Measurements from ENCODE around the gene B3GALT6. TPM values are rescaled to one million over a fixed set of nuclear protein-coding genes. Genes with fewer than 3 reads are reported as not detected.
"Not testable (repeated sequence)": the region's sequence is repeated elsewhere in the genome, so short reads cannot be mapped to it uniquely, and the experiment has no call there.

Gene B3GALT6
- 10 to 100 TPM; 17.5 to 18.9 TPM for total RNA-seq

DNA sequence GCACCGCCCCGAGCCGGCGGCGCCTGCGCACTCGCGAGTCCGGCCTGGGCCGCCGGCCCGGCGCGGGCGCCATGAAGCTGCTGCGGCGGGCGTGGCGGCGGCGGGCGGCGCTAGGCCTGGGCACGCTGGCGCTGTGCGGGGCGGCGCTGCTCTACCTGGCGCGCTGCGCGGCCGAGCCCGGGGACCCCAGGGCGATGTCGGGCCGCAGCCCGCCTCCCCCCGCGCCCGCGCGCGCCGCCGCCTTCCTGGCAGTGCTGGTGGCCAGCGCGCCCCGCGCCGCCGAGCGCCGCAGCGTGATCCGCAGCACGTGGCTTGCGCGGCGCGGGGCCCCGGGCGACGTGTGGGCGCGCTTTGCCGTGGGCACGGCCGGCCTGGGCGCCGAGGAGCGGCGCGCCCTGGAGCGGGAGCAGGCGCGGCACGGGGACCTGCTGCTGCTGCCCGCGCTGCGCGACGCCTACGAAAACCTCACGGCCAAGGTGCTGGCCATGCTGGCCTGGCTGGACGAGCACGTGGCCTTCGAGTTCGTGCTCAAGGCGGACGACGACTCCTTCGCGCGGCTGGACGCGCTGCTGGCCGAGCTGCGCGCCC, at the start of gene B3GALT6:
Gene B3GALT6 (plus strand): TSS at position 30 of the 588 bp plus-strand sequence. CDS start 42 bp downstream, at position 72.
- no peak for DNase-seq
- H3K4me3 Mint-ChIP-seq = peak within 1 kb of the TSS; percentile 93

DNA sequence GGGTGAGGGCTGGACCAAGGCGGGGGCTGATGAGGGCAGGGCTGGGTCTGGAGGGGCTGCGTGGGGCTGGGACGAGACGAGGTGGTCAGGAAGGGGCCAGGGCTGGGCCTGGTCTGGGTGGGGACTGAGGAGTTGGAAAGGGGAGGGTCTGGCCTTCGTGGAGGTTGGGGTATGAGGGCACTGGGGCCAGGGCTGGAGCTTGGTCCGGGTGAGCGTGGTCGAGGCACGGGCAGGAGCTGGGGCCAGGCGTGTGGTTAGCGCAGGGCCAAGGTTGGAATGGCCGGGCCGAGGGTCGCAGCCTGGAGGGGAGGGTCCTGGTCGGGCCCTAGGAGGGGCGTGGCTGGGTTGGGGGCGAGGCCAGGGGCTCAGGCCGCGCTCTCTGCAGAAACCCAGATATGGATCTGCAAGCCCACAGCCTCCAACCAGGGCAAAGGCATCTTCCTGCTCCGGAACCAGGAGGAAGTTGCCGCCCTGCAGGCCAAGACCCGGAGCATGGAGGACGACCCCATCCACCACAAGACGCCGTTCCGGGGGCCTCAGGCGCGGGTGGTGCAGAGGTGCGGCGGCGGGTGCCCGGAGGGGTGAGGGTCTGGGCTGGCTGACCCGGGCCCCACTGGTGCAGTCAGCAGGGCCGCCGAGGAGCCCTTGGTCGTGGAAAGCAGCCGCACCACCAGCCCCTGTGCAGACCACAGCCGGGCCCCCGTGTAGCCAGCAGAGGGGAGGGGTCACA, 49.4 kb upstream of the B3GALT6 start:
- H3K27me3 Mint-ChIP-seq = peaks cover 15% of the 10 kb centered on the region
- no peak overlapping the region for H3K27ac Mint-ChIP-seq
- no peak overlapping the region for H3K4me3 Mint-ChIP-seq
- H3K36me3 Mint-ChIP-seq = no peaks in the 10 kb centered on the region
- peaks cover 4% of the 10 kb centered on the region for H3K4me1 Mint-ChIP-seq
- no peaks in the 10 kb centered on the region for H3K9me3 Mint-ChIP-seq
- DNase-seq = no peak

More for the DNA sequence above, at the start of gene B3GALT6:
- Mint-ChIP-seq H3K36me3 (peaks cover 36% of the 10 kb centered on the region), H3K4me1 (peaks cover 26% of the 10 kb centered on the region), H3K27me3 (no peaks in the 10 kb centered on the region), H3K9me3 (no peaks in the 10 kb centered on the region), H3K27ac (peak within 1 kb of the TSS; percentile 86)

DNA sequence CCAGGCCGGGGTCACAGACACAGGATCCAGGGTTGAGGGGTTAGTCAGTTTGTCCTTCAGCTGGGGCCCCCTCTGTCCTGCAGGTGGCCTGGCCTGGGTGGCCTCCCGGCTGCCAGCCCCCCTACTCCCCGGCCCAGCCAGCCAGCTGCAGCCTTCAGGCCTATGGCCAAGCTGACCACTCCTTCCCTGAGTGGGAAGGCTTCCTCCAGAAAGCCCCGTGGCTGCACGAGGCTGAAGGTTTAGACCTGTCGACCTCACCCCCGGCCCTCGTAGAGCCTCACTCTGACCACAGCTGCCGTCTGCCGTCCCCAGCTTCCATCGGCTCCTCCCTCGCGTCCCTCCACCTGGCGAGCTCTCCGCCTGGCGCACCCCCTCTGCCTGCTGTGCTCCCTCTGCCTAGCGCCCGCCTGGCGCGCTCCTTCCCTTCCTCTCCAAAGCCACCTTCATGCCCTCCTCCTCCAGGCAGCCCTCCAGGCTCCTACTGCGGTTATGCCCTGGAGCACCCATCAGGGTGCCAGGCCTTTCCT, 48.8 kb upstream of the B3GALT6 start:
- Mint-ChIP-seq H3K4me3 (no peak overlapping the region), H3K27ac (no peak overlapping the region), H3K9me3 (no peaks in the 10 kb centered on the region), H3K36me3 (no peaks in the 10 kb centered on the region), H3K4me1 (peaks cover 4% of the 10 kb centered on the region), H3K27me3 (peaks cover 15% of the 10 kb centered on the region)
- no peak for DNase-seq

DNA sequence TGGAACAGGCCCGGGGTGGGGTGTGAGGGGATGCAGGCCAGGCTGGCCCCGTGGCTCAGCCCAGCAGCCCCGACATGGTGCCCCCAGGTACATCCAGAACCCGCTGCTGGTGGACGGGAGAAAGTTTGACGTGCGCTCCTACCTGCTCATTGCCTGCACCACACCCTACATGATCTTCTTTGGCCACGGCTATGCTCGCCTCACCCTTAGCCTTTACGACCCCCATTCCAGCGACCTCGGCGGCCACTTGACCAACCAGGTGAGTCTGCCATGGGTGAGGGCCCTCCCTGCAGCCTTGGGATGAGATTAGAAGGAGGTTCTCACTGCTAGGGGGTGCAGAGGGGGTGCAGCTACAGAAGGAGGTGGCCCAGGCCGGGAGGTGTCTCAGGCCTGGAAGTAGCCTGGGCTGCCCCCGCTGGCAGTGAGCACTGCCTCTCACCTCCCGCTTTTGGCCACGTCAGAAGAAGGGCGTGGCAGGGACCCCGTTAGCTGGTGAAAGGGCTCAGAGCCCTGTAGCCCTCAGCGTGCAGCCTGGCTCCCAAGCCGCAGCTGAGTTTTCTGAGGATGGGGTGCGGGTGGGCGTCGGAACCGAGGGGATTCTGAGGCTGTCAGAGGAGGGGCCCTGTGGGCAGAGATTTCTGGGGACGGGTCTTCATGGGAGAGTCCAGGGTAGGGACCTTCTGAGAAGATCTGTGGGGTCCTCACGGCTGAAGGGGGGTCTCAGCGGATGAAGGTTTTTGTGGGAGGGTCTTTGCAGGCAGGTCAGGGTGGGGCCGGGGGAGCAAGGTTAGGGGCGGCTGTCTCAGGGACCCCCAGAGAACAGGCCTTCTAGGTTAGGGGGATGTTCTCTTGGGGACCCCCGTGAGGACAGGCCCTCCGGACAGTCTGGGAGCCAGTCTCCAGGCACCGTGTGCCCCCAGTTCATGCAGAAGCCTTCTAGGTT, 47.9 kb upstream of the B3GALT6 start:
- DNase-seq = no peak
- Mint-ChIP-seq H3K36me3 (no peaks in the 10 kb centered on the region), H3K4me3 (no peak overlapping the region), H3K27ac (no peak overlapping the region), H3K9me3 (no peaks in the 10 kb centered on the region), H3K27me3 (peaks cover 15% of the 10 kb centered on the region), H3K4me1 (peaks cover 4% of the 10 kb centered on the region)

- Mint-ChIP-seq H3K27ac (no peak overlapping the region), H3K9me3 (no peaks in the 10 kb centered on the region), H3K4me1 (peaks cover 4% of the 10 kb centered on the region), H3K4me3 (no peak overlapping the region), H3K27me3 (peaks cover 15% of the 10 kb centered on the region), H3K36me3 (no peaks in the 10 kb centered on the region)
- no peak for DNase-seq
Measured at GRCh38 chr1:1185101-1185765, 46.8 kb upstream of the B3GALT6 start.

DNA sequence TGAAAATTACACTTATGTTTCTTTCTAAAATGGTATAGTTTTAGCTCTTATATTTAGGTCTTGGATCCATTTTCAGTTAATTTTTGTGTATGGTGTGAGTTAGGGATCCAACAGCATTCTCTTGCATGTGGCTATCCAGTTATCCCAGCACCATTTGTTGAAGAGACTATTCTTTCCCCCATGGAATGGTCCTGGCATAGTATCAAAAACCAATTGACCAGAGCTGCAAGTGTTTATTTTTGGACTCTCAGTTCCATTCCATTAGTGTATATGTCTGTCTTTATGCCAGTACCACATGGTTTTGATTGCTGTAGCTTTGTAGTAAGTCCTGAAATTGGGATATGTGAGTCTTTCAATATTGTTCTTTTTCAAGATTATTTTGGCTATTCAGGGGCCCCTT, 44.1 kb upstream of the B3GALT6 start:
- Mint-ChIP-seq H3K27me3 (peaks cover 5% of the 10 kb centered on the region), H3K27ac (no peak overlapping the region), H3K36me3 (no peaks in the 10 kb centered on the region), H3K4me1 (no peaks in the 10 kb centered on the region), H3K4me3 (no peak overlapping the region), H3K9me3 (peaks cover 8% of the 10 kb centered on the region)
- no peak for DNase-seq

DNA sequence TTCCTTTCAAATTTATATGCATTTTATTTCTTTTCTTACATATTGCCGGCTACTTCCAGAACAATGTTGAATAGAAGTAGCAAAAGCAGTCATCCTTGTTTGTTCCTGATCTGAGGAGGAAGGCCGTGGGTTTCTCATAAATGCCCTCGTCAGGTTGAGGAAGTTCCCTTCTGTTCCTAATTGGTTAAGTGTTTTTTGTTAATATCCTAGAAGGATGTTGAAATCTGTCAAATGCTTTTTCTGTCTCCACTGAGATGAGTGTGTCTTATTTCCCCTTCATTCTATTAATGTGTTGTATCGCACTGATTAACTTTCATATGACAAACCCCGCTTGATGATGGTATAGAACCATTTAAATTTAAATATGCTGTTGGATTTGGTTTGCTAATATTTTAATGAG, 42.9 kb upstream of the B3GALT6 start:
- Mint-ChIP-seq H3K9me3 (peaks cover 8% of the 10 kb centered on the region), H3K4me1 (no peaks in the 10 kb centered on the region), H3K27ac (no peak overlapping the region), H3K4me3 (no peak overlapping the region), H3K36me3 (no peaks in the 10 kb centered on the region), H3K27me3 (no peaks in the 10 kb centered on the region)
- DNase-seq = no peak

- Mint-ChIP-seq H3K4me3 (no peak overlapping the region), H3K9me3 (peaks cover 12% of the 10 kb centered on the region), H3K27ac (no peak overlapping the region), H3K4me1 (no peaks in the 10 kb centered on the region), H3K27me3 (no peaks in the 10 kb centered on the region), H3K36me3 (no peaks in the 10 kb centered on the region)
- no peak for DNase-seq
Measured at GRCh38 chr1:1191734-1192133, 40.3 kb upstream of the B3GALT6 start.

DNA sequence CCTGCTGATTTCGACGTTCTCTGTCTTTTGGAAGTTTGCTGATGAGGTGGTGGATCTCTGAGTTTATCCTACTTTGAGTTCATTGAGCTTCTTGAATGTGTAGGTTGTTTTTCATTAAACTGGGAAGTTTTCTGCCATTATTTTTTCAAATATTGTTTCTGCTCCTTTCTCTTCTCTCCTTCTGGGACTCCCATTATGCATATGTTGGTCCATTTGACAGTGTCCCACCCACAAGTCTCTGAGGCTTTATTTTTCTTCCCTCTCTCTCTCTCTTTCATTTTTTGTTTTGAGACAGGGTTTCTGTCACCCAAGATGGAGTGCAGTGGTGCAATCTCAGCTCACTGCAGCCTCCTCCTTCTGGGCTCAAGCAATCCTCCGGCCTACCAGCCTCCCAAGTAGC, 37.3 kb upstream of the B3GALT6 start:
- peaks cover 12% of the 10 kb centered on the region for H3K9me3 Mint-ChIP-seq
- H3K27me3 Mint-ChIP-seq = no peaks in the 10 kb centered on the region
- no peak for DNase-seq
- H3K4me1 Mint-ChIP-seq = peaks cover 1% of the 10 kb centered on the region
- H3K4me3 Mint-ChIP-seq = no peak overlapping the region
- H3K27ac Mint-ChIP-seq = no peak overlapping the region
- H3K36me3 Mint-ChIP-seq = no peaks in the 10 kb centered on the region

- H3K4me1 Mint-ChIP-seq, H3K27me3 Mint-ChIP-seq: not testable (repeated sequence)
- peaks cover 12% of the 10 kb centered on the region for H3K9me3 Mint-ChIP-seq
Measured at GRCh38 chr1:1195726-1196125, 36.3 kb upstream of the B3GALT6 start.

DNA sequence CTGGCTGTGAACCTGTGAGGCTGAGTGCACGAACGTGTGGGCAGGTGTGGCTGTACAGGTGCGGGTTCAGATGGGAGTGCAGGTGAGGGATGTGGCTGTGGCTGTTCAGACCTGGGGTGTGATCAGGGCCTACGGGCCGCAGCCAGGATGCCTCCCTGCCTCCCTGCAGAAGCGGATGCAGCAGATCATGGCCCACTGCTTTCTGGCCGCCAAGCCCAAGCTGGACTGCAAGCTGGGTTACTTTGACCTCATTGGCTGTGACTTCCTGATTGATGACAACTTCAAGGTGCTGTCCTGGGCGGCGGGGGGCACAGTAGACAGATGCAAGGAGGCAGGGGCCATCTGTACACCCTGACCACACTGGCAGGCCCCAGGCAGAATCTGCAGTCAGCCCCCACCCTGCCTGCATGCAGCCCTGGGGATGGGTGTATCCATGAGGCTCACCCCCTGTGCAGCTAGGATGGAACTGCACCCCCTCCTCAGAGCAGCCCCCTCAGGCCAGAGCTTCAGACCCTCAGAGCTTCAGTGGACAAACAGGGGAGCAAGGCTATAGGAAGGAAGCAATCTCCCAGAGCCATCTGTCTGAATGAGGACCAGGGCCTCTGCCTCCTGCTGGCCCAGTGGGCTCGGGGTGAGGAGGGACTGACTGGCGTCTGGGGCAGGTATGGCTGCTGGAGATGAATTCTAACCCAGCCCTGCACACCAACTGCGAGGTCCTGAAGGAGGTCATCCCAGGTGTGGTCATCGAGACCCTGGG, 35.4 kb upstream of the B3GALT6 start:
- Mint-ChIP-seq H3K4me1 (peaks cover 7% of the 10 kb centered on the region), H3K4me3 (no peak overlapping the region), H3K27ac (no peak overlapping the region), H3K27me3 (no peaks in the 10 kb centered on the region), H3K9me3 (peaks cover 10% of the 10 kb centered on the region), H3K36me3 (no peaks in the 10 kb centered on the region)
- DNase-seq = no peak

More at GRCh38 chr1:1195726-1196125, 36.3 kb upstream of the B3GALT6 start:
- not testable (repeated sequence) for H3K27ac Mint-ChIP-seq, DNase-seq, H3K4me3 Mint-ChIP-seq, H3K36me3 Mint-ChIP-seq

DNA sequence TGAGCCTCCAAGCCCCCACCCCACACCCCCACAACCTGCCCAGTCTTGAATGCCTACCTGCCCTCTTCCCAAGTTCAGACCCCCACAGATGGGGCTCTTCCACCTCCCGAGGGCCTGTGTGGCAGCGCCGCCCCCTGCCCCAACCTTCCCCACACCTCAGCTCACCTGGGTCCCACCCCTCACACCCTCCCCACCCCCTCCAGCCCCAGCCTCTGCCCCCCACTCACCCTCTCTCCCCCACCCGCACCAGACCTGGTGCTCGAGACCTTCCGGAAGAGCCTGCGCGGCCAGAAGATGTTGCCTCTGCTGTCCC, 34.9 kb upstream of the B3GALT6 start:
- H3K9me3 Mint-ChIP-seq = peaks cover 5% of the 10 kb centered on the region
- no peak for DNase-seq
- H3K27ac Mint-ChIP-seq = no peak overlapping the region
- no peaks in the 10 kb centered on the region for H3K36me3 Mint-ChIP-seq
- H3K4me1 Mint-ChIP-seq = peaks cover 7% of the 10 kb centered on the region
- no peak overlapping the region for H3K4me3 Mint-ChIP-seq
- H3K27me3 Mint-ChIP-seq = no peaks in the 10 kb centered on the region

GRCh38 chr1:1197551-1198422, 34.2 kb upstream of the B3GALT6 start:
- Mint-ChIP-seq H3K4me1 (peaks cover 7% of the 10 kb centered on the region), H3K4me3 (no peak overlapping the region), H3K27ac (no peak overlapping the region), H3K36me3 (no peaks in the 10 kb centered on the region), H3K27me3 (no peaks in the 10 kb centered on the region), H3K9me3 (peaks cover 4% of the 10 kb centered on the region)
- DNase-seq = no peak

Measured in activated naive CD8-positive, alpha-beta T cell treated with anti-CD3 and anti-CD28 coated beads for 36 hours (primary cell).